ENCODE results near the gene SLC8A3. TPM values are rescaled to one million over a fixed set of nuclear protein-coding genes. Genes with fewer than 3 reads are reported as not detected.

SLC8A3 gene
- polyA plus RNA-seq, 2 of the 4 experiments (the other 2 are of a cell fraction): not detected

DNA sequence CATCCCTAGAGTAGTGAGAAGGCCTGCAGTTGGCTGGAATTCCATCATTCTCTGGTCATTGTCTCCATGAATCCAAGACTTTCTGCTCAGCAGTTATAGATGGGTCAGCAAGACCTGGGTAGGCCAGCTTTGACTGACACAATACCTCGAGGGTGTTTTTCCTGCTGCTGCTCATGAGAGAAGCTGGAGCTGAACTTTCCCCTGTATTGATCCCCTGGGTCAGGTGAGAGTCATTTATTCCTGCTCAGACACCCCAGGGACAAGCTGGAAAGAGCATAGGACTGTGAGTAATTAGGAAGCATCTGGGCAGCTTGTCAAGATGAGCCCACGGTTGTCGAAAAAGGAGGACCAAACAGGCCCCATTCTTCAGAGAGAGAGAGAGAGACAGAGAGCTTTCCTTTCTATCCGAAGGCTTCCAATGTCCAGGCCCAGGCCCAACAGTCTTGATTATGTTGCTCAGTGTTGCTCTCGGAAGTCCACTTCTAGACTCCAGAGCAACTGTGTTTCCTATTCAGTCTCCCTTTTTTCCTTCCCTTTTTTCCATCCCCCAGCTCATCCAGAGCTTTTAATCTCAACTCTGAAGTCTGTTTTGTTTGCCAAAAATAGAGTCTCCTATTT is 131.1 kb downstream of the SLC8A3 start:
- ATAC-seq: no peak
- Histone ChIP-seq H3K4me3 (no peak overlapping the region), H3K4me1 (peaks cover 10% of the 10 kb centered on the region; the same call in 2 of the 3 replicates), H3K9me3 (no peaks in the 10 kb centered on the region), H3K4me2 (no peak overlapping the region), H3K27ac (no peak overlapping the region)
- TF ChIP-seq POLR2AphosphoS2 (conservative IDR thresholded peaks at IDR 0.05; ENCODE audit: low read length) (no peak), CHD4 (IDR thresholded peaks at IDR 0.05; ENCODE audit: borderline replicate concordance) (no peak), SREBF2 (IDR thresholded peaks at IDR 0.05) (no peak), NR3C1 (IDR thresholded peaks at IDR 0.05) (no peak)
- TF ChIP-seq, protein P1, sequence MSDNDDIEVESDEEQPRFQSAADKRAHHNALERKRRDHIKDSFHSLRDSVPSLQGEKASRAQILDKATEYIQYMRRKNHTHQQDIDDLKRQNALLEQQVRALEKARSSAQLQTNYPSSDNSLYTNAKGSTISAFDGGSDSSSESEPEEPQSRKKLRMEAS (IDR thresholded peaks at IDR 0.05): no peak
- TF ChIP-seq, protein P2, sequence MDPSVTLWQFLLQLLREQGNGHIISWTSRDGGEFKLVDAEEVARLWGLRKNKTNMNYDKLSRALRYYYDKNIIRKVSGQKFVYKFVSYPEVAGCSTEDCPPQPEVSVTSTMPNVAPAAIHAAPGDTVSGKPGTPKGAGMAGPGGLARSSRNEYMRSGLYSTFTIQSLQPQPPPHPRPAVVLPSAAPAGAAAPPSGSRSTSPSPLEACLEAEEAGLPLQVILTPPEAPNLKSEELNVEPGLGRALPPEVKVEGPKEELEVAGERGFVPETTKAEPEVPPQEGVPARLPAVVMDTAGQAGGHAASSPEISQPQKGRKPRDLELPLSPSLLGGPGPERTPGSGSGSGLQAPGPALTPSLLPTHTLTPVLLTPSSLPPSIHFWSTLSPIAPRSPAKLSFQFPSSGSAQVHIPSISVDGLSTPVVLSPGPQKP (IDR thresholded peaks at IDR 0.05; ENCODE audit: low read depth, low read length): no peak
- TF ChIP-seq, protein P3, sequence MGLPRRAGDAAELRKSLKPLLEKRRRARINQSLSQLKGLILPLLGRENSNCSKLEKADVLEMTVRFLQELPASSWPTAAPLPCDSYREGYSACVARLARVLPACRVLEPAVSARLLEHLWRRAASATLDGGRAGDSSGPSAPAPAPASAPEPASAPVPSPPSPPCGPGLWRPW (IDR thresholded peaks at IDR 0.05): no peak
- no peak for FAIRE-seq
- 58% methylated on average over 5 of the region's 5 CpGs for WGBS (ENCODE audit: missing lambda C conversion rate)
- no peak for DNase-seq (ENCODE audit: low read depth in 1 of 2, low spot score in 1 of 2)
- ChIA-PET CTCF (interaction anchor here (0.6 to 6.9 kb wide), 6 partner anchors 12 to 1135 kb away, joined by 3 to 52 read pairs (median 8); no protein-coding TSS in a partner anchor), POLR2A (no interaction called here)

DNA sequence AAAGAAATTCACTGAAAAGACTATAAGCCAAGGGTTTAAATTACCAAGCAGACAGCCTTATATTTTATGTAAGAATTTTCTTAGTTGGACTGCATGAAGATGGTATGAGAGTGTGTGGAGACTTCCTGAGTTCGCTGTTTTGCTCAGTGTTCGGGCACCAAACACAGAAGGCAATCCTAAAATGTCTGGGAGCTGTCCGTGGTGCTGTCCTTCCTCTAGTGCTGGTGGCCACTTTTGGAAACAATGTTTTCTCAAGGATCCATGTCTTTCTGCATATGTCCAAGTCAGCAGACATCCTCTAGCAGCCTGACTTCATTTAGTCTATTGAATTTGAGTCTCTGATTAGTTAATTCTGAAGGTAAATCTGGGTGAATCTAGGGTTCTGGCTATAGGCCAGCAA is 135.8 kb downstream of the SLC8A3 start:
- WGBS (ENCODE audit: missing lambda C conversion rate): 18% methylated on average over 3 of the region's 3 CpGs
- ATAC-seq (no peak), DNase-seq (ENCODE audit: low read depth in 1 of 2, low spot score in 1 of 2) (peak in 1 of 2 experiments; percentile 23), FAIRE-seq (no peak)
- no peak for TF ChIP-seq MAFK (IDR thresholded peaks at IDR 0.05; ENCODE audit: partially characterized antibody)
- TF ChIP-seq, protein P1 (IDR thresholded peaks at IDR 0.05): no peak
- TF ChIP-seq, protein P4, sequence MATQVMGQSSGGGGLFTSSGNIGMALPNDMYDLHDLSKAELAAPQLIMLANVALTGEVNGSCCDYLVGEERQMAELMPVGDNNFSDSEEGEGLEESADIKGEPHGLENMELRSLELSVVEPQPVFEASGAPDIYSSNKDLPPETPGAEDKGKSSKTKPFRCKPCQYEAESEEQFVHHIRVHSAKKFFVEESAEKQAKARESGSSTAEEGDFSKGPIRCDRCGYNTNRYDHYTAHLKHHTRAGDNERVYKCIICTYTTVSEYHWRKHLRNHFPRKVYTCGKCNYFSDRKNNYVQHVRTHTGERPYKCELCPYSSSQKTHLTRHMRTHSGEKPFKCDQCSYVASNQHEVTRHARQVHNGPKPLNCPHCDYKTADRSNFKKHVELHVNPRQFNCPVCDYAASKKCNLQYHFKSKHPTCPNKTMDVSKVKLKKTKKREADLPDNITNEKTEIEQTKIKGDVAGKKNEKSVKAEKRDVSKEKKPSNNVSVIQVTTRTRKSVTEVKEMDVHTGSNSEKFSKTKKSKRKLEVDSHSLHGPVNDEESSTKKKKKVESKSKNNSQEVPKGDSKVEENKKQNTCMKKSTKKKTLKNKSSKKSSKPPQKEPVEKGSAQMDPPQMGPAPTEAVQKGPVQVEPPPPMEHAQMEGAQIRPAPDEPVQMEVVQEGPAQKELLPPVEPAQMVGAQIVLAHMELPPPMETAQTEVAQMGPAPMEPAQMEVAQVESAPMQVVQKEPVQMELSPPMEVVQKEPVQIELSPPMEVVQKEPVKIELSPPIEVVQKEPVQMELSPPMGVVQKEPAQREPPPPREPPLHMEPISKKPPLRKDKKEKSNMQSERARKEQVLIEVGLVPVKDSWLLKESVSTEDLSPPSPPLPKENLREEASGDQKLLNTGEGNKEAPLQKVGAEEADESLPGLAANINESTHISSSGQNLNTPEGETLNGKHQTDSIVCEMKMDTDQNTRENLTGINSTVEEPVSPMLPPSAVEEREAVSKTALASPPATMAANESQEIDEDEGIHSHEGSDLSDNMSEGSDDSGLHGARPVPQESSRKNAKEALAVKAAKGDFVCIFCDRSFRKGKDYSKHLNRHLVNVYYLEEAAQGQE (IDR thresholded peaks at IDR 0.05): peak; percentile 97
- ChIA-PET POLR2A (no interaction called here), CTCF (interaction anchor here (0.9 to 3.4 kb wide), 4 partner anchors 17 to 234 kb away, joined by 3 to 24 read pairs (median 4); no protein-coding TSS in a partner anchor)
- H3K9me3 ChIP-seq: no peaks in the 10 kb centered on the region
- no peak overlapping the region for H3K4me2 ChIP-seq
- peaks cover 15% of the 10 kb centered on the region for H3K4me1 ChIP-seq
- H3K4me3 ChIP-seq: no peak overlapping the region
- no peak overlapping the region for H3K27ac ChIP-seq

DNA sequence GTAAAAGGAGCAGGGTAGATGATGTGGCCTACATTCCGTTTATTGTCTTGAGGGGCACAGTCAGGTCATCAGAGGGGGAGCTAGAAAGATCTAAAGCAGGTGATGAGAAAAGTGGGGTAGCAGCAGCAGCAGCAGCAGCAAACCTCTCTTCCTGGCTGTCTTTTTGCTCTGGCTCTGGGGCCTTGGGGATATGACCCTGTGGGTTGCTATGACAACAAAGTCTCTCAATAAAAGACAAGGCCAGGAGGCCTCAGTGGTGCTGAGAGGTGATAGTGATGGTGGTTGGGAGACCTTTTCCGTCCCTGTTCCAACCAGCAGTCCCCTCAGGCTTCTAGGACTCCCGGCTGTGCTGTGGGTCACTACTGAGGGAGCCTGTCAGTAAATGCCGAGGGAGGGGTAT is 138.6 kb downstream of the SLC8A3 start:
- H3K4me1 ChIP-seq: peaks cover 39% of the 10 kb centered on the region
- ATAC-seq: no peak
- CTCF ChIA-PET: interaction anchor here (1.0 kb wide), 1 partner anchor 263 kb away, joined by 3 read pairs; no protein-coding TSS in a partner anchor
- peak overlapping the region; percentile 80 to 90; a peak in 5 of 6 replicates for H3K27ac ChIP-seq
- no peak for DNase-seq (ENCODE audit: low read depth in 1 of 2, low spot score in 1 of 2)
- no peak for FAIRE-seq
- H3K4me2 ChIP-seq: no peak overlapping the region
- no peak overlapping the region for H3K4me3 ChIP-seq
- POLR2A ChIA-PET: no interaction called here
- 67% methylated on average over 4 of the region's 4 CpGs for WGBS (ENCODE audit: missing lambda C conversion rate)
- no peaks in the 10 kb centered on the region for H3K9me3 ChIP-seq
- TF ChIP-seq RNF2 (IDR thresholded peaks at IDR 0.05; ENCODE audit: borderline replicate concordance, low read depth) (no peak), EHF (CRISPR knock-in tag; IDR thresholded peaks at IDR 0.05) (no peak), NPAS2 (CRISPR knock-in tag; IDR thresholded peaks at IDR 0.05; ENCODE audit: borderline replicate concordance) (no peak), ZFP36 (IDR thresholded peaks at IDR 0.05; ENCODE audit: borderline replicate concordance, partially characterized antibody) (no peak), JUNB (IDR thresholded peaks at IDR 0.05) (no peak), NFE2L2 (conservative IDR thresholded peaks at IDR 0.05; ENCODE audit: low read length) (no peak), RAD21 (conservative IDR thresholded peaks at IDR 0.05 in 1 of 2, IDR thresholded peaks at IDR 0.05 in 1 of 2) (no peak), HEYL (CRISPR knock-in tag; IDR thresholded peaks at IDR 0.05) (no peak), EP300 (IDR thresholded peaks at IDR 0.05) (no peak), CBX2 (IDR thresholded peaks at IDR 0.05; ENCODE audit: borderline replicate concordance, low read depth) (no peak)
- TF ChIP-seq, protein P1 (IDR thresholded peaks at IDR 0.05): no peak
- TF ChIP-seq, protein P5, sequence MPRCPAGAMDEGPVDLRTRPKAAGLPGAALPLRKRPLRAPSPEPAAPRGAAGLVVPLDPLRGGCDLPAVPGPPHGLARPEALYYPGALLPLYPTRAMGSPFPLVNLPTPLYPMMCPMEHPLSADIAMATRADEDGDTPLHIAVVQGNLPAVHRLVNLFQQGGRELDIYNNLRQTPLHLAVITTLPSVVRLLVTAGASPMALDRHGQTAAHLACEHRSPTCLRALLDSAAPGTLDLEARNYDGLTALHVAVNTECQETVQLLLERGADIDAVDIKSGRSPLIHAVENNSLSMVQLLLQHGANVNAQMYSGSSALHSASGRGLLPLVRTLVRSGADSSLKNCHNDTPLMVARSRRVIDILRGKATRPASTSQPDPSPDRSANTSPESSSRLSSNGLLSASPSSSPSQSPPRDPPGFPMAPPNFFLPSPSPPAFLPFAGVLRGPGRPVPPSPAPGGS (IDR thresholded peaks at IDR 0.05): no peak
- TF ChIP-seq, protein P6, sequence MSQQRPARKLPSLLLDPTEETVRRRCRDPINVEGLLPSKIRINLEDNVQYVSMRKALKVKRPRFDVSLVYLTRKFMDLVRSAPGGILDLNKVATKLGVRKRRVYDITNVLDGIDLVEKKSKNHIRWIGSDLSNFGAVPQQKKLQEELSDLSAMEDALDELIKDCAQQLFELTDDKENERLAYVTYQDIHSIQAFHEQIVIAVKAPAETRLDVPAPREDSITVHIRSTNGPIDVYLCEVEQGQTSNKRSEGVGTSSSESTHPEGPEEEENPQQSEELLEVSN (IDR thresholded peaks at IDR 0.05; ENCODE audit: borderline replicate concordance, low read depth): no peak
